ENCODE data around the gene ATG4D. TPM values are rescaled to one million over a fixed set of nuclear protein-coding genes. Genes with fewer than 3 reads are reported as not detected.
A peak's percentile ranks its signal among the peaks of the same experiment; 100 is the strongest.
"Not testable (repeated sequence)": the region's sequence is repeated elsewhere in the genome, so short reads cannot be mapped to it uniquely, and the experiment has no call there.

The ATG4D gene
- total RNA-seq, 1 donor from 2014 or later, result 38.5 TPM

DNA sequence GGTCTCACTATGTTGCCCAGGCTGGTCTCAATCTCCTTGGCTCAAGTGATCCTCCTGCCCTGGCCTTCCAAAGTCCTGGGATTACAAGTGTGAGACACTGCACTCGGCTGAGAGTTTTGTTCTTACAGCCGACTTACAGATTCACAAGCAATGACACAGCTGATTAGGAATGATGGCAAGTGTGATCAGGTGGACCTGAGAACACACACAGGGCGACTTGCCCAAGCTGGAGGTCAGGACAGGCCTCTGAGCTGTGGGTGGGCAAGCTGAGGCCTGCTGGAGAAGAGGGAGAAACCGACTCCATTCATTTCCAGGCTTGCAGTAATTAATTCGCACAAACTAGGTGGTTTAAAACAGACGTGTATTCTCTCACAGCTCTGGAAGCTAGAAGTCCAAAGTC, 8.1 kb upstream of the ATG4D start:
- H3K27me3 ChIP-seq (ENCODE audit: control insufficient read depth, insufficient read depth, low read length), result peaks cover 7% of the 10 kb centered on the region
- no peak for DNase-seq (ENCODE audit: low read depth)
- H3K4me3 ChIP-seq (ENCODE audit: low read depth, low read length), result no peak overlapping the region
- TF ChIP-seq, protein P1, sequence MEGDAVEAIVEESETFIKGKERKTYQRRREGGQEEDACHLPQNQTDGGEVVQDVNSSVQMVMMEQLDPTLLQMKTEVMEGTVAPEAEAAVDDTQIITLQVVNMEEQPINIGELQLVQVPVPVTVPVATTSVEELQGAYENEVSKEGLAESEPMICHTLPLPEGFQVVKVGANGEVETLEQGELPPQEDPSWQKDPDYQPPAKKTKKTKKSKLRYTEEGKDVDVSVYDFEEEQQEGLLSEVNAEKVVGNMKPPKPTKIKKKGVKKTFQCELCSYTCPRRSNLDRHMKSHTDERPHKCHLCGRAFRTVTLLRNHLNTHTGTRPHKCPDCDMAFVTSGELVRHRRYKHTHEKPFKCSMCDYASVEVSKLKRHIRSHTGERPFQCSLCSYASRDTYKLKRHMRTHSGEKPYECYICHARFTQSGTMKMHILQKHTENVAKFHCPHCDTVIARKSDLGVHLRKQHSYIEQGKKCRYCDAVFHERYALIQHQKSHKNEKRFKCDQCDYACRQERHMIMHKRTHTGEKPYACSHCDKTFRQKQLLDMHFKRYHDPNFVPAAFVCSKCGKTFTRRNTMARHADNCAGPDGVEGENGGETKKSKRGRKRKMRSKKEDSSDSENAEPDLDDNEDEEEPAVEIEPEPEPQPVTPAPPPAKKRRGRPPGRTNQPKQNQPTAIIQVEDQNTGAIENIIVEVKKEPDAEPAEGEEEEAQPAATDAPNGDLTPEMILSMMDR (IDR thresholded peaks at IDR 0.05; ENCODE audit: insufficient read depth, low read length, poor library complexity, severe bottlenecking), result no peak
- H3K36me3 ChIP-seq (ENCODE audit: control insufficient read depth, insufficient read depth, low read length), result no peaks in the 10 kb centered on the region

DNA sequence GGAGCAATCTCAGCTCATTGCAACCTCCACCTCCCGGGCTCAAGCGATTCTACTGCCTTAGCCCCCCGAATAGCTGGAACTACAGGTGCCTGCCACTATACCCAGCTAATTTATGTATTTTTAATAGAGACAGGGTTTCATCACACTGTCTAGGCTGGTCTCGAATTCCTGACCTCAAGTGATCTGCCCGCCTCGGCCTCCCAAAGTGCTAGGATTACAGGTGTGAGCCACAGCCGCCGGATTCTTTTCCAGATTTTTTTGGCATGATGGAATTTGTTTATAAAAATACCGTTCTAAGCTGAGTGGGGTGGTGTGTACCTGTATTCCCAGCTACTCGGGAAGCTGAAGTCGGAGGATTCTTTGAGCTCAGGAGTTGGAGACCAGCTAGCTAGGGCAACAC, 6.0 kb upstream of the ATG4D start:
- DNase-seq (ENCODE audit: low read depth), result no peak
- TF ChIP-seq, protein P1 (IDR thresholded peaks at IDR 0.05; ENCODE audit: insufficient read depth, low read length, poor library complexity, severe bottlenecking), result no peak
- peaks cover 7% of the 10 kb centered on the region for H3K27me3 ChIP-seq (ENCODE audit: control insufficient read depth, insufficient read depth, low read length)
- no peak overlapping the region for H3K4me3 ChIP-seq (ENCODE audit: low read depth, low read length)
- H3K36me3 ChIP-seq (ENCODE audit: control insufficient read depth, insufficient read depth, low read length), result no peaks in the 10 kb centered on the region

DNA sequence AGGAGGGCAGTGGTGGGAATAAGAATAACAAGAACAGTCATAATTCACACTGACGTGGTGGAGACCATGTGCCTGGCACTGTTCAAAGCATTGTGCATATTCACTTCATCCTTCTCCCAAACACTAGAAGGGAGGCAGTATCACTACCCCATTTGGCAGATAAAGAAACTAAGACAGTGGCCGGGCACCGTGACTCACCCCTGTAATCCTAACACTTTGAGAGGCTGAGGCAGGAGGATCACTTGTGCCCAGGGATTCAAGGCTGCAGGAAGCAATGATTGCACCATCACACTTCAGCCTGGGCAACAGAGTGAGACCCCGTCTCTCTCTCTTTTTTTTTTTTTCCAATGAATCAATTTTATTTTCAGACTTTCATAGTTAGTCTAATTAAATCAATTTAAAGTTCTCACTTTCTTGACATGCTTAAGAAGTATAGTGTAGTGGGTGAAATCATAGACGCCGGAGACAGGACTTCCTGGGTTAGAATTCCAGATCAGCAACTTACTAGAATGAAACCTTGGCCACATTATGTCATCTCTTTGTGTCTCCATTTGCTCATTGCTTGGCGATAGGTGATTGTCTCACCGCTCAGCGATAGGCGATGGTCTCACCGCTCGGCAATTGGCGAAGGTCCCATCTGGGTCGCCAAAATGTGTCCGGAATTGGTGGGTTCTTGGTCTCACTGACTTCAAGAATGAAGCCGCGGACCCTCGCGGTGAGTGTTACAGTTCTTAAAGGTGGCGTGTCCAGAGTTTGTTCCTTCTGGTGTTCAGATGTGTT, 5.3 kb upstream of the ATG4D start:
- TF ChIP-seq, protein P1 (IDR thresholded peaks at IDR 0.05; ENCODE audit: insufficient read depth, low read length, poor library complexity, severe bottlenecking), result no peak
- Histone ChIP-seq H3K27me3 (ENCODE audit: control insufficient read depth, insufficient read depth, low read length) (peaks cover 7% of the 10 kb centered on the region), H3K36me3 (ENCODE audit: control insufficient read depth, insufficient read depth, low read length) (no peaks in the 10 kb centered on the region), H3K4me3 (ENCODE audit: low read depth, low read length) (no peak overlapping the region)
- no peak for DNase-seq (ENCODE audit: low read depth)

DNA sequence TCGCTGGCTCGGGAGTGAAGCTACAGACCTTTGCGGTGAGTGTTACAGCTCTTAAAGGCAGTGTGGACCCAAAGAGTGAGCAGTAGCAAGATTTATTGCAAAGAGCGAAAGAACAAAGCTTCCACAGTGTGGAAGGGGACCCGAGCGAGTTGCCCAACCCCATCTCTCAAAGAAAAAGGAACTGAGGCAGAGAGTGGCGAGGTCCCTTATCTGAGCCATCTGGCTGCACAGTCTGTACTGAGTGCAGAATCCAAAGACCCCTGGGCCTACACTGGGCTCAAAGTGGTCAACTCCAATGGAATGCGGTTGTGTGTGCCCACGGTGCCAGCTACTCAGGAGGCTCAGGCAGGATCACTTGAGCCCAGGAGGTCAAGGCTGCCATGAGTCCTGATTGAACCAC, 4.7 kb upstream of the ATG4D start:
- not testable (repeated sequence) for H3K36me3 ChIP-seq (ENCODE audit: control insufficient read depth, insufficient read depth, low read length)

DNA sequence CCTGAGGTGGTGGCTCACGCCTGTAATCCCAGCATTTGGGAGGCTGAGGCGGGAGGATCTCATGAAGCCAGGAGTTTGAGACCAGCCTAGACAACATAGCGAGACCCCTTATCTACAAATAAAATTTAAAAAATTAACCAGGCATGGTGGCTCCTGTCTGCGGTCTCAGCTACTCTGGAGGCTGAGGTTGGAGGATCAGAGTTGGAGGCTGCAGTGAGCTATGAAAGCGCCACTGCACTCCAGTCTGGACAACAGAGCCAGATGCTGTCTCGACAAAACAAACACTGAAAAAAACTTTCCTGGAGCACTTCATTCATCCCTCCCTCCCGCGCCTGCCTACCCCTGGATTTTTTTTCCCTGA, 665 bp upstream of the ATG4D start:
- peaks cover 2% of the 10 kb centered on the region for H3K27me3 ChIP-seq (ENCODE audit: control insufficient read depth, insufficient read depth, low read length)
- TF ChIP-seq, protein P1 (IDR thresholded peaks at IDR 0.05; ENCODE audit: insufficient read depth, low read length, poor library complexity, severe bottlenecking), result no peak
- DNase-seq (ENCODE audit: low read depth), result no peak
- H3K36me3 ChIP-seq (ENCODE audit: control insufficient read depth, insufficient read depth, low read length), result peaks cover 1% of the 10 kb centered on the region
- H3K4me3 ChIP-seq (ENCODE audit: low read depth, low read length), result no peak overlapping the region

More for the DNA sequence above, 4.7 kb upstream of the ATG4D start:
- not testable (repeated sequence) for DNase-seq (ENCODE audit: low read depth); H3K4me3 ChIP-seq (ENCODE audit: low read depth, low read length); H3K27me3 ChIP-seq (ENCODE audit: control insufficient read depth, insufficient read depth, low read length)

DNA sequence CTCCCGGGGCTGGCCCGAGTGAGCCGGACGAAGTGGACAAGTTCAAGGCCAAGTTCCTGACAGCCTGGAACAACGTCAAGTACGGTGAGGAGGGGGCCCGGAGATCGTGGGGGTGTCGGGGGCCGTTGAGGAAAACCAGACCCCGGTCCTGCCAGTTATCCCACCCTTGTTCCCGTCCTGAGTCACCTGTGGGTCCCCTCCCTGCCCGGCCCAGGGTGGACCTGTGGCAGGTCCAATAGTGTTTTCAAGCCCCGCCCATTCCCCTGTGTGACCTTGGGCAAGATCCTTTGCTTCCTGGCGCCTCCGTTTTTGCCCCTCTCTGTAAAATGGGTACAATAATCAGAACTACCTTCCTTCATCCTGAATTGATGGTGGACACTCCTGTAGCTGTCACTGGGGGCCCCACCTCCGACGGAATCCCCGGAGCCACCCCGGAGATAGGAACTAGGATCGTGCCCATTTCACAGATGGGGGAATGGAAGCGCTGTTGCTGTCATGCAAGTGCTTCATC, 593 bp downstream of the ATG4D start:
- no peaks in the 10 kb centered on the region for H3K27me3 ChIP-seq (ENCODE audit: control insufficient read depth, insufficient read depth, low read length)
- peak overlapping the region; percentile 87 for H3K4me3 ChIP-seq (ENCODE audit: low read depth, low read length)
- TF ChIP-seq, protein P1 (IDR thresholded peaks at IDR 0.05; ENCODE audit: insufficient read depth, low read length, poor library complexity, severe bottlenecking), result no peak
- no peak for DNase-seq (ENCODE audit: low read depth)
- H3K36me3 ChIP-seq (ENCODE audit: control insufficient read depth, insufficient read depth, low read length), result peaks cover 1% of the 10 kb centered on the region

Data from kidney epithelial cell (primary cell).